ENCODE measurements around the gene TNRC6C.

Gene TNRC6C

GRCh38 chr17:77923135-77923534 is 35.4 kb upstream of the TNRC6C start:
- no peaks in the 10 kb centered on the region for H3K27me3 ChIP-seq (ENCODE audit: control insufficient read depth, insufficient read depth, low read length, poor library complexity, severe bottlenecking)
- no peaks in the 10 kb centered on the region for H3K9me3 ChIP-seq (ENCODE audit: control insufficient read depth, low read length)
- WGBS, 2 experiments: 75 to 78% methylated on average over 9 of the region's 9 CpGs
- peaks cover 33% of the 10 kb centered on the region for H3K4me1 ChIP-seq (ENCODE audit: control insufficient read depth, insufficient read depth, low read length)
- no peak overlapping the region for H3K4me3 ChIP-seq (ENCODE audit: insufficient read depth, low read depth, low read length)
- no peaks in the 10 kb centered on the region for H3K36me3 ChIP-seq (ENCODE audit: control insufficient read depth, insufficient read depth, low read length)
- H3K27ac ChIP-seq (ENCODE audit: insufficient read depth, low read depth, low read length, poor library complexity, severe bottlenecking): no peak overlapping the region

- Histone ChIP-seq H3K36me3 (ENCODE audit: control insufficient read depth, insufficient read depth, low read length) (no peaks in the 10 kb centered on the region), H3K27ac (ENCODE audit: insufficient read depth, low read depth, low read length, poor library complexity, severe bottlenecking) (no peak overlapping the region), H3K4me1 (ENCODE audit: control insufficient read depth, insufficient read depth, low read length) (peaks cover 41% of the 10 kb centered on the region), H3K27me3 (ENCODE audit: control insufficient read depth, insufficient read depth, low read length, poor library complexity, severe bottlenecking) (no peaks in the 10 kb centered on the region), H3K4me3 (ENCODE audit: insufficient read depth, low read depth, low read length) (no peak overlapping the region), H3K9me3 (ENCODE audit: control insufficient read depth, low read length) (no peaks in the 10 kb centered on the region)
- WGBS, 2 experiments: 80 to 87% methylated on average over 10 of the region's 10 CpGs
Observed at GRCh38 chr17:77923776-77924513, 34.6 kb upstream of the TNRC6C start.

GRCh38 chr17:77924757-77925336 is 33.7 kb upstream of the TNRC6C start:
- Histone ChIP-seq H3K36me3 (ENCODE audit: control insufficient read depth, insufficient read depth, low read length) (no peaks in the 10 kb centered on the region), H3K4me1 (ENCODE audit: control insufficient read depth, insufficient read depth, low read length) (peaks cover 45% of the 10 kb centered on the region), H3K4me3 (ENCODE audit: insufficient read depth, low read depth, low read length) (no peak overlapping the region), H3K9me3 (ENCODE audit: control insufficient read depth, low read length) (no peaks in the 10 kb centered on the region), H3K27ac (ENCODE audit: insufficient read depth, low read depth, low read length, poor library complexity, severe bottlenecking) (no peak overlapping the region), H3K27me3 (ENCODE audit: control insufficient read depth, insufficient read depth, low read length, poor library complexity, severe bottlenecking) (no peaks in the 10 kb centered on the region)
- WGBS, 2 experiments: 16 to 19% methylated on average over 14 of the region's 14 CpGs

GRCh38 chr17:77925831-77926543 is 32.5 kb upstream of the TNRC6C start:
- no peak overlapping the region for H3K4me3 ChIP-seq (ENCODE audit: insufficient read depth, low read depth, low read length)
- H3K27ac ChIP-seq (ENCODE audit: insufficient read depth, low read depth, low read length, poor library complexity, severe bottlenecking): no peak overlapping the region
- 91 to 92% methylated on average over 11 of the region's 11 CpGs for WGBS, 2 experiments
- H3K36me3 ChIP-seq (ENCODE audit: control insufficient read depth, insufficient read depth, low read length): no peaks in the 10 kb centered on the region
- H3K27me3 ChIP-seq (ENCODE audit: control insufficient read depth, insufficient read depth, low read length, poor library complexity, severe bottlenecking): no peaks in the 10 kb centered on the region
- no peaks in the 10 kb centered on the region for H3K9me3 ChIP-seq (ENCODE audit: control insufficient read depth, low read length)
- peaks cover 46% of the 10 kb centered on the region for H3K4me1 ChIP-seq (ENCODE audit: control insufficient read depth, insufficient read depth, low read length)

- WGBS, 2 experiments: 87 to 96% methylated on average over 2 of the region's 2 CpGs
- Histone ChIP-seq H3K36me3 (ENCODE audit: control insufficient read depth, insufficient read depth, low read length) (no peaks in the 10 kb centered on the region), H3K4me1 (ENCODE audit: control insufficient read depth, insufficient read depth, low read length) (peaks cover 53% of the 10 kb centered on the region), H3K27me3 (ENCODE audit: control insufficient read depth, insufficient read depth, low read length, poor library complexity, severe bottlenecking) (no peaks in the 10 kb centered on the region), H3K4me3 (ENCODE audit: insufficient read depth, low read depth, low read length) (no peak overlapping the region), H3K27ac (ENCODE audit: insufficient read depth, low read depth, low read length, poor library complexity, severe bottlenecking) (no peak overlapping the region), H3K9me3 (ENCODE audit: control insufficient read depth, low read length) (no peaks in the 10 kb centered on the region)
Observed at GRCh38 chr17:77926981-77927380, 31.5 kb upstream of the TNRC6C start.

- Histone ChIP-seq H3K4me1 (ENCODE audit: control insufficient read depth, insufficient read depth, low read length) (peaks cover 50% of the 10 kb centered on the region), H3K27me3 (ENCODE audit: control insufficient read depth, insufficient read depth, low read length, poor library complexity, severe bottlenecking) (no peaks in the 10 kb centered on the region), H3K9me3 (ENCODE audit: control insufficient read depth, low read length) (no peaks in the 10 kb centered on the region), H3K27ac (ENCODE audit: insufficient read depth, low read depth, low read length, poor library complexity, severe bottlenecking) (no peak overlapping the region), H3K36me3 (ENCODE audit: control insufficient read depth, insufficient read depth, low read length) (no peaks in the 10 kb centered on the region), H3K4me3 (ENCODE audit: insufficient read depth, low read depth, low read length) (no peak overlapping the region)
- WGBS, 2 experiments: 80 to 81% methylated on average over 16 of the region's 16 CpGs
Observed at GRCh38 chr17:77927777-77928518, 30.6 kb upstream of the TNRC6C start.

GRCh38 chr17:77928519-77929179 is 29.9 kb upstream of the TNRC6C start:
- no peaks in the 10 kb centered on the region for H3K27me3 ChIP-seq (ENCODE audit: control insufficient read depth, insufficient read depth, low read length, poor library complexity, severe bottlenecking)
- H3K4me3 ChIP-seq (ENCODE audit: insufficient read depth, low read depth, low read length): no peak overlapping the region
- WGBS, 2 experiments: 34 to 57% methylated on average over 2 to 3 of the region's 3 CpGs
- no peaks in the 10 kb centered on the region for H3K9me3 ChIP-seq (ENCODE audit: control insufficient read depth, low read length)
- H3K36me3 ChIP-seq (ENCODE audit: control insufficient read depth, insufficient read depth, low read length): no peaks in the 10 kb centered on the region
- no peak overlapping the region for H3K27ac ChIP-seq (ENCODE audit: insufficient read depth, low read depth, low read length, poor library complexity, severe bottlenecking)
- peaks cover 45% of the 10 kb centered on the region for H3K4me1 ChIP-seq (ENCODE audit: control insufficient read depth, insufficient read depth, low read length)

GRCh38 chr17:77929180-77929564 is 29.3 kb upstream of the TNRC6C start:
- H3K4me1 ChIP-seq (ENCODE audit: control insufficient read depth, insufficient read depth, low read length): peaks cover 40% of the 10 kb centered on the region
- H3K27me3 ChIP-seq (ENCODE audit: control insufficient read depth, insufficient read depth, low read length, poor library complexity, severe bottlenecking): no peaks in the 10 kb centered on the region
- 72 to 75% methylated on average over 6 of the region's 6 CpGs for WGBS, 2 experiments
- no peak overlapping the region for H3K27ac ChIP-seq (ENCODE audit: insufficient read depth, low read depth, low read length, poor library complexity, severe bottlenecking)
- H3K36me3 ChIP-seq (ENCODE audit: control insufficient read depth, insufficient read depth, low read length): no peaks in the 10 kb centered on the region
- no peak overlapping the region for H3K4me3 ChIP-seq (ENCODE audit: insufficient read depth, low read depth, low read length)
- H3K9me3 ChIP-seq (ENCODE audit: control insufficient read depth, low read length): no peaks in the 10 kb centered on the region

- Histone ChIP-seq H3K36me3 (ENCODE audit: control insufficient read depth, insufficient read depth, low read length) (no peaks in the 10 kb centered on the region), H3K27ac (ENCODE audit: insufficient read depth, low read depth, low read length, poor library complexity, severe bottlenecking) (no peak overlapping the region), H3K27me3 (ENCODE audit: control insufficient read depth, insufficient read depth, low read length, poor library complexity, severe bottlenecking) (no peaks in the 10 kb centered on the region), H3K4me1 (ENCODE audit: control insufficient read depth, insufficient read depth, low read length) (peaks cover 35% of the 10 kb centered on the region), H3K4me3 (ENCODE audit: insufficient read depth, low read depth, low read length) (no peak overlapping the region), H3K9me3 (ENCODE audit: control insufficient read depth, low read length) (no peaks in the 10 kb centered on the region)
- 86 to 87% methylated on average over 14 of the region's 14 CpGs for WGBS, 2 experiments
Observed at GRCh38 chr17:77929871-77930436, 28.5 kb upstream of the TNRC6C start.
